SK-N-MC (cell line): ENCODE results near the gene NR1H4.

Source experiments
- EZH2 ChIP-seq: fragments of 200-600 bp; sonication (generic); IDR thresholded peaks from one replicate; pipeline ENCODE4 v1.6.1; 2017; ENCODE audit warnings: antibody characterized with exemption
- POLR2AphosphoS5 ChIP-seq: IDR thresholded peaks from 2 replicates; pipeline ENCODE4 v1.6.1; 2012; ENCODE audit warnings: mild to moderate bottlenecking, low read depth, low read length, borderline replicate concordance

- TF ChIP-seq POLR2AphosphoS5: no peak
- TF ChIP-seq EZH2: no peak
Observed at GRCh38 chr12:100521958-100522357, 48.3 kb downstream of the NR1H4 start.
